NCI-H774 (cell line): ENCODE data around the gene ITPK1.

ENCODE experiments used
- DNase-seq: peaks from one replicate; lab custom pipeline; 2025; lab: John Stamatoyannopoulos, UW

ITPK1 gene

GRCh38 chr14:92922883-92923743, 192.6 kb downstream of the ITPK1 start, which contains the start of gene CHGA:
TSS of gene CHGA (plus strand) at chr14:92923150. CDS start at chr14:92923360, 210 bp downstream.
- peak; percentile 67 for DNase-seq

- peak; percentile 41 for DNase-seq
Measured at GRCh38 chr14:92922155-92922735, 193.5 kb downstream of the ITPK1 start.

- no peak for DNase-seq
Measured at GRCh38 chr14:92920001-92920400, 195.7 kb downstream of the ITPK1 start.

- DNase-seq = no peak
Measured at GRCh38 chr14:92917956-92918355, 197.8 kb downstream of the ITPK1 start.

DNA sequence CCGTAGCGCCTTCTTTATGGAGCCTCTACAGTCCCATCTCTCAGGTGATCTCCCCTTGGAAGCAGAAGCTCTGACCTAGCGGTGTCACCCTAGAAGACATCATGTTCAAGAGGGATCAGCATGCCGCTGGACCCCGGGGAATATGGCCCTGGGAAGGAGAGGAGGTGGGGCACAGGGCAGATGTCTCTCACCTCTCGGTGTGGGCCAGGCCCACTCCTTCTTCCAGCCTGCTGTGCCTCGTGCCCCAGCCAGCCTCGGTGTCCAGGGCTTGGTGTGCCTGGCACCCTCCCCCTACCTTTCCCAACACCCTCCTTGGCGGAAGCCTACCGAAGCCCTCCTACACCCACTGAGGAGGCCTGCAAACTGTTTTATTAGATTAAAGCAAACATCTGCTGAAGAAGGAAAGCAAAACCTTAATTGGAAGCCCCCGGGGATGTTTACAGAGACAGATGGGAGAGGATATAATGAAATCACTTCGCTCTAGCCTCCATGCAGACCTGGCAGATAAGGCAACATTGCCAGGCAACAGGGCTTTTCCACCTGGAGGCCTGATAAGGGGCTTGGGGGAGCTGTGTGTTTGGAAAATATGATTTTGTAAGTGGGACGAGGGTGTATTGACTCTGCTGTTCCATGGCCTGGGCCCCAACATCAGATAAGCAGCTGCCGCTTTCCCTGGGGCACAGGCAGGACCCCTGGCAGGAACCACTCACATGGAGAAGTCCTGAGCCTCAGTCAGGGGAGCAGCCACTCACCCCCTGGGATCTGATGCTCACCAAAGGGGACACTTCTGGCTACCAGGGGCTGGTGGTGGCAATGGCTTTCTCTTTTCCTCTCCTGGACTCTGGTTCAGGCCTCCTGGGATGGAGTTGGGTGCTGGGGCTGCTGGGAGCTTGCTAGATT, 198.4 kb downstream of the ITPK1 start:
- no peak for DNase-seq

- DNase-seq = no peak
Measured at GRCh38 chr14:92916201-92916600, 199.5 kb downstream of the ITPK1 start.

GRCh38 chr14:92914087-92914656, 201.6 kb downstream of the ITPK1 start:
- no peak for DNase-seq

DNA sequence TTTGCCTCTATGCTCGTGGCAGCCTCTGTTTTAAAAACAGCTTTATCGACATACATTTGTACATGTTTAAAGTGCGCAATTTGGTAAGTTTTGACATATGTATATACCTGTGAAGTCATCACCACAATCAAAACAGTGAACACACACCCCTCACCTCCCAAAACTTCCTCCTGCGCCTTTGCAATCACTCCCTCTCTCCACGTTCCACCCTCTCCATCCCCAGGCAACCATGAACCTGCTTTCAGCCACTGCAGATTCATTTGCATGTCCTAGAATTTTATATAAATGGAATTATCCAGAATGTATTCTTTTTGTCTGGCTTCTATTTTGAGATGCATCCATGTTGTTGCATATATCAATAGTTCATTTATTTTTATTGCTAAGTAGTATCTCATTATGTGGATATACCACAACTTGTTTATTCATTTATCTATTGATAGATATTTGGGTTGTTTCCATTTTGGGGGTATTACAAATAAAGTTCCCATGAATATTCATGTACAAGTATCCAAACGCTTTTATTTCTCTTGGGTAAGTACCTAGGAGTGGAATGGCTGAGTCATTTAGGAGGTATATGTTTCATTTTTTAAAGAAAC, 208.3 kb downstream of the ITPK1 start:
- DNase-seq = no peak

DNA sequence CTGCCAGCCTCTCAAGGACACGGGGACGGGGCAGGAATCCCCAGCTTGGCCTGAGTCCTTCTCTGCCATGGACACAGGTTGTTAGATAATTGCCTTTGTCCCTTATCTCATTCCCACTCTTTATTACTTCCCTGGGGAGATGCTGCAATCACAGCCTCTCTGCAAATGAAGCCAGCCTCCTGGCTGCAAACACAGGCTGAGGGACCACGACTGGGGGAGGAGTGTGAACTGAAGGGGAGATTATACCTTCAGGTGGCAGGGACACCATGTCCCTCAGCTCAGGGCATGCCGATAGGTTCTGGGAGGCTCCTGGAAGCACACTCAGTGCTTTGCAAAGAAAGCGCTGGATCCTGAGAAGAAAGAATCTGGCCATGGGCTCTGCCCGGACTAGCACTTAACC, 208.9 kb downstream of the ITPK1 start:
- DNase-seq = no peak

DNA sequence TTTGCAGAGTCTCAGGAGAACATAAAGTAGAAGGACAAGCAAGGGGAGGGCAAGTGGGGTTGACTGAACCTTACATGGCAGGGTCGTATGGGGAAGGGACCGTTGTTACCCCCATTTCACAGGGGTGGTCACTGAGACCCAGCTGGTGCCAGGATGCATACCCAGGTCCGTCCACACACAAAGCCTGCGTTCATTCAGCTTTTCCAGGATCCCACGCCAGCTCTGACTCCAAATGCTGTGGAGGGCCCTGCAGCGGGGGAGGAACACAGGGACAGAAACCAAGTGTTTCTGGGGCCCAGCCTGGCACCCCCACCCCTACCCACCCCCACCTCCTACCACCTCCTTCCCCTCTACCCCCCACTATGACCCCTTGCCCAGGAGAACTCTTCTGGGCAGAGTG, 209.3 kb downstream of the ITPK1 start:
- no peak for DNase-seq

DNA sequence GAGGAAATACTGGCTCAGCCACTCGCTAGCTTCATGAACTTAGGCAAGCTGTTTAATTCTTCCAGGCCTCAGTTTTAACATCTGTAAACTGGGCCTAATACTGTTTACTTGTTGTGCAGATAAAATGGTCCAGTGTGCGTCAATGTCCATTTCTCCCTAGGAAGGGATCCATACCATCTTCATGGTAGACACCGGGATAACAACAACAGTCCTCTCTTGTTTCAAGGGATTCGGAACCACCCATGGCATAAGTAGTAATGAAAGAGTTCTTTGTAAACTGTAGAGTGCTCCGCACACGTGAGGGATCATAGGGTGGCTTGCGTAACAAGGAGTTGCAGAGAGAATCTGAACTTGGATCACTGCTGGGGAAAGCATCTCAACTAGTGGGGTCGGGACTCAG, 210.1 kb downstream of the ITPK1 start:
- DNase-seq = no peak

DNA sequence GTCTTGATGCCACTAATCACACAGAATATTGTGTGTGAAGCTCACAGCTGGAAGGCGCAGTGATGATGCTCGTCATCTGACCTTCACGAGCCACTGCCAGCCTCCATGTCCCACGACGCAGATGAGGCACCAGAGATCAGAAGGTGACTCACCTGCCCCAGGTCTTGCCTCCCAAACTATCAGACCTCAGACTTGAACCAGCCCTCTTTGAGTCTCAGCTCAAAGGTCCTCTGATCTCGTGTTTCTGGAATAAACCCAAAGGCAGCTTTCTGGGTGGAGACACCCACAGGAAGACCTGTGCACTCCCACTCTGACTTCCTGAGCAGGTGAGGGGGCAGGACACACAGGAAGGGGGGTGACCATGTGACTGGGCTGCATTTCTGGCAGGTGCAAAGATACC, 212.4 kb downstream of the ITPK1 start:
- DNase-seq = no peak

DNA sequence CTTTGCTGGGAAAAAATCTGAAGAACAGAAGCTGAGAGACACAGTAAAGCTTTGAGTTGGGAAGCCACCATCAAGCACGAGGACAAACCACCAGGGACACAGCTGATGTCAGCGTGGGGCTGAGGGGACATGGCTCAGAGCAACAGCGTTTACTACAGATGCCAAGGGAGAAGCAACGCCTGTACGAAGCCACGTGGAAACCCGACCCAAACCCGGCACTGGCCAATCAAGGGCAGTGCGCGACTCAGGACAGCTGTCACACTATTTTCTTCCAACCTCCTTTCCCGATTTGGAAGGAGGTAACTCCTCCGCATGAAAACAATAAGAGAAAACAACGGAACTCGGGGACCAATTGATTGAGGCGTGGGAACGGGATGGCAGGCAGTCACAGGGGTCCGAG, 213.0 kb downstream of the ITPK1 start:
- DNase-seq = no peak

- no peak for DNase-seq
Measured at GRCh38 chr14:92902191-92902590, 213.5 kb downstream of the ITPK1 start.

DNA sequence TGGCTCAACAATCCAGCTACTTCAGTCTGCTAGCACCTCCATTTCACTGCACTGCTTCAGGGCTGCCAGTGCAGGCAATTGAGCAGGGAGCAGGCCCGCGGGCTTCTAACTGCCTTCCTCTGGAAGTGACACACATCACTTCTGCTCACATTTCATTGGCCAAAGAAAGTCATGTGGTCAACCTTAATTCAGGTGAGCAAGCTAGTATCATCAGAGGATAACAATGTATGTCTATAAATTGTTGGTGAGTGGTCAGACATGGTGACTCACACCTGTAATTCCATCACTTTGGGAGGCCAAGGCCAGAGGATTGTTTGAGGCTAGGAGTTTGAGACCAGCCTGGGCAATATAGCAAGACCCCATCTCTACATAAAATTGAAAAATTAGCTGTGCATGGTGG, 215.1 kb downstream of the ITPK1 start:
- no peak for DNase-seq

- no peak for DNase-seq
Measured at GRCh38 chr14:92898566-92899131, 217.1 kb downstream of the ITPK1 start.

- DNase-seq = no peak
Measured at GRCh38 chr14:92897922-92898565, 217.7 kb downstream of the ITPK1 start.

GRCh38 chr14:92895352-92895878, 220.3 kb downstream of the ITPK1 start:
- DNase-seq = no peak

GRCh38 chr14:92892589-92892988, 223.1 kb downstream of the ITPK1 start:
- no peak for DNase-seq

GRCh38 chr14:92890830-92891588, 224.7 kb downstream of the ITPK1 start:
- peak; percentile 81 for DNase-seq
